Ovary (tissue), 3 donors: ENCODE data around the gene GNPTAB.

Experiments
- POLR2A ChIP-seq: fragments of 450-650 bp; IDR thresholded peaks from one replicate; pipeline ENCODE4 v1.6.1; 2017; ENCODE audit warnings: antibody characterized with exemption, mild to moderate bottlenecking, moderate library complexity
- TF ChIP-seq, protein P1 (sequence below), 3 donors: fragments of 450-650 bp in 2 of 3; fragments of 200-600 bp in 1 of 3; IDR thresholded peaks; one replicate each; pipeline versions ENCODE4 v1.5.1 to v1.8.0; 2016 to 2022; ENCODE audit warnings: antibody characterized with exemption in 3 of 3, mild to moderate bottlenecking in 1 of 3
- donor health status: DM: no; HTN: no; CAD: no.

DNA sequence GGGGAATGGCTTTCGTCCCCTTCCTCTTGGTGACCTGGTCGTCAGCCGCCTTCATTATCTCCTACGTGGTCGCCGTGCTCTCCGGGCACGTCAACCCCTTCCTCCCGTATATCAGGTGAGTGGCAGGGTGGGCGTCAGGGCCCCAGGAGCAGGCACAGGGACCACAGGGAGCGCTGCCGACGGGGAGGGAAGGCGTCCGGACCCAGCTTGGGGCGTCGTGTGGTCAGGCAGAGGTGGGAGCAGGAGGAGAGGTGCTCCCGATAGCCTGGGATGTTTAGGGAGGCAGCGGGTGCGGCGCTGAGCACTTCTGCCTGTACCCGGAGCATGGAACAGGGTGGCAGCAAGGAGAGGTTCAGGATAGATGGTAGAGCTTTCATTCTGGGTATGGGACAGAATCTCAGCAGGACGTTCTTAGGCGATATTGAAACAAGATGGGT is 47.1 kb upstream of the GNPTAB start:
- TF ChIP-seq, protein P1, sequence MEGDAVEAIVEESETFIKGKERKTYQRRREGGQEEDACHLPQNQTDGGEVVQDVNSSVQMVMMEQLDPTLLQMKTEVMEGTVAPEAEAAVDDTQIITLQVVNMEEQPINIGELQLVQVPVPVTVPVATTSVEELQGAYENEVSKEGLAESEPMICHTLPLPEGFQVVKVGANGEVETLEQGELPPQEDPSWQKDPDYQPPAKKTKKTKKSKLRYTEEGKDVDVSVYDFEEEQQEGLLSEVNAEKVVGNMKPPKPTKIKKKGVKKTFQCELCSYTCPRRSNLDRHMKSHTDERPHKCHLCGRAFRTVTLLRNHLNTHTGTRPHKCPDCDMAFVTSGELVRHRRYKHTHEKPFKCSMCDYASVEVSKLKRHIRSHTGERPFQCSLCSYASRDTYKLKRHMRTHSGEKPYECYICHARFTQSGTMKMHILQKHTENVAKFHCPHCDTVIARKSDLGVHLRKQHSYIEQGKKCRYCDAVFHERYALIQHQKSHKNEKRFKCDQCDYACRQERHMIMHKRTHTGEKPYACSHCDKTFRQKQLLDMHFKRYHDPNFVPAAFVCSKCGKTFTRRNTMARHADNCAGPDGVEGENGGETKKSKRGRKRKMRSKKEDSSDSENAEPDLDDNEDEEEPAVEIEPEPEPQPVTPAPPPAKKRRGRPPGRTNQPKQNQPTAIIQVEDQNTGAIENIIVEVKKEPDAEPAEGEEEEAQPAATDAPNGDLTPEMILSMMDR (IDR thresholded peaks at IDR 0.05): no peak
- no peak for TF ChIP-seq POLR2A
